Esophagus (tissue), 2 donors: ENCODE data around the gene EMSY. TPM values are rescaled to one million over a fixed set of nuclear protein-coding genes. Genes with fewer than 3 reads are reported as not detected.
"Not testable (repeated sequence)": the region's sequence is repeated elsewhere in the genome, so short reads cannot be mapped to it uniquely, and the experiment has no call there.

Experiments
- H3K27ac ChIP-seq, 2 donors: one replicate each; pipeline ENCODE4 v1.5.1; 2013; ENCODE audit warnings: low read depth in 2 of 2, mild to moderate bottlenecking in 2 of 2, inconsistent platforms in 1 of 2, low read length in 1 of 2, moderate library complexity in 1 of 2
- H3K27me3 ChIP-seq, 2 donors: one replicate each; pipeline ENCODE4 v1.6.1; 2013; ENCODE audit warnings: low read length in 2 of 2, control low read depth in 1 of 2, mild to moderate bottlenecking in 1 of 2; ENCODE audit not compliant: insufficient read depth in 2 of 2, control insufficient read depth in 1 of 2
- H3K36me3 ChIP-seq, 2 donors: one replicate each; pipeline ENCODE4 v1.6.1; 2013; ENCODE audit warnings: low read length in 1 of 2; ENCODE audit not compliant: control insufficient read depth in 2 of 2, insufficient read depth in 2 of 2
- H3K4me1 ChIP-seq, 2 donors: one replicate each; pipeline ENCODE4 v1.6.1; 2013; ENCODE audit warnings: low read length in 1 of 2; ENCODE audit not compliant: control insufficient read depth in 2 of 2, insufficient read depth in 2 of 2
- H3K4me3 ChIP-seq, 2 donors: one replicate each; pipeline ENCODE4 v1.5.1; 2013; ENCODE audit warnings: low read length in 2 of 2, mild to moderate bottlenecking in 2 of 2, low read depth in 1 of 2, moderate library complexity in 1 of 2
- H3K9me3 ChIP-seq, 2 donors: one replicate each; pipeline ENCODE4 v1.6.1; 2013; ENCODE audit warnings: mild to moderate bottlenecking in 2 of 2, low read depth in 1 of 2, low read length in 1 of 2, moderate library complexity in 1 of 2; ENCODE audit not compliant: control insufficient read depth in 2 of 2, insufficient read depth in 1 of 2
- WGBS, 2 donors: extraction: QIAGEN DNeasy Blood & Tissue Kit; methylation state at CpG; one replicate each; pipeline ENCODE4 v1.1.7; 2013; 5-methylcytosine and 5-hydroxymethylcytosine counted together
- polyA plus RNA-seq, 2 donors: library from polyadenylated mRNA; stranded (reverse); fragments of 200-250 nt; gene quantifications; one replicate each; pipeline ENCODE4 v1.2.3, GENCODE V29; 2013
- donor health status: healthy with polysubstance abuse.
- donor health status: Bipolar disorder and iron deficiency.

The EMSY gene
- polyA plus RNA-seq, 2 donors = 4.4 to 4.6 TPM

GRCh38 chr11:76595091-76595490, 150.3 kb downstream of the EMSY start:
- not testable (repeated sequence) for H3K36me3 ChIP-seq, H3K27me3 ChIP-seq, H3K4me3 ChIP-seq, H3K4me1 ChIP-seq, H3K9me3 ChIP-seq, H3K27ac ChIP-seq
- 90% methylated on average over 4 of the region's 4 CpGs for WGBS, 2 donors

- Histone ChIP-seq H3K4me1 (no peaks in the 10 kb centered on the region), H3K36me3 (no peaks in the 10 kb centered on the region), H3K27ac (no peak overlapping the region), H3K4me3 (no peak overlapping the region), H3K9me3 (no peaks in the 10 kb centered on the region), H3K27me3 (no peaks in the 10 kb centered on the region)
- WGBS, 2 donors = 81 to 82% methylated on average over 11 of the region's 11 CpGs
These were observed 151.8 kb downstream of the EMSY start for GRCh38 chr11:76596652-76597051.

- 74 to 77% methylated on average over 12 of the region's 12 CpGs for WGBS, 2 donors
- H3K9me3 ChIP-seq = no peaks in the 10 kb centered on the region
These were observed 153.0 kb downstream of the EMSY start for GRCh38 chr11:76597533-76598425.

GRCh38 chr11:76598426-76598839, 153.6 kb downstream of the EMSY start:
- WGBS, 2 donors = 52 to 62% methylated on average over 6 of the region's 6 CpGs
- no peaks in the 10 kb centered on the region for H3K27me3 ChIP-seq
- no peak overlapping the region for H3K4me3 ChIP-seq
- H3K27ac ChIP-seq = no peak overlapping the region
- no peaks in the 10 kb centered on the region for H3K36me3 ChIP-seq
- H3K9me3 ChIP-seq = no peaks in the 10 kb centered on the region
- no peaks in the 10 kb centered on the region for H3K4me1 ChIP-seq

More at GRCh38 chr11:76597533-76598425, 153.0 kb downstream of the EMSY start:
- Histone ChIP-seq H3K4me1 (no peaks in the 10 kb centered on the region), H3K27me3 (no peaks in the 10 kb centered on the region), H3K27ac (no peak overlapping the region), H3K4me3 (no peak overlapping the region), H3K36me3 (no peaks in the 10 kb centered on the region)

GRCh38 chr11:76599041-76600013, 154.5 kb downstream of the EMSY start:
- no peak overlapping the region for H3K4me3 ChIP-seq
- H3K9me3 ChIP-seq = no peaks in the 10 kb centered on the region
- no peak overlapping the region for H3K27ac ChIP-seq
- no peaks in the 10 kb centered on the region for H3K36me3 ChIP-seq
- WGBS, 2 donors = 85 to 87% methylated on average over 18 of the region's 18 CpGs
- no peaks in the 10 kb centered on the region for H3K4me1 ChIP-seq
- H3K27me3 ChIP-seq = no peaks in the 10 kb centered on the region

- no peaks in the 10 kb centered on the region for H3K27me3 ChIP-seq
- no peak overlapping the region for H3K27ac ChIP-seq
- no peak overlapping the region for H3K4me3 ChIP-seq
- 89% methylated on average over 10 of the region's 10 CpGs for WGBS, 2 donors
- no peaks in the 10 kb centered on the region for H3K36me3 ChIP-seq
- H3K4me1 ChIP-seq = no peaks in the 10 kb centered on the region
- no peaks in the 10 kb centered on the region for H3K9me3 ChIP-seq
These were observed 155.4 kb downstream of the EMSY start for GRCh38 chr11:76600124-76600655.

GRCh38 chr11:76601272-76601671, 156.5 kb downstream of the EMSY start:
- 92% methylated on average over 7 of the region's 7 CpGs for WGBS, 2 donors
- no peak overlapping the region for H3K27ac ChIP-seq

GRCh38 chr11:76601724-76602123, 156.9 kb downstream of the EMSY start:
- no peaks in the 10 kb centered on the region for H3K36me3 ChIP-seq
- no peak overlapping the region for H3K27ac ChIP-seq
- no peaks in the 10 kb centered on the region for H3K9me3 ChIP-seq
- 58 to 90% methylated on average over 3 of the region's 3 CpGs for WGBS, 2 donors
- H3K4me3 ChIP-seq = no peak overlapping the region
- no peaks in the 10 kb centered on the region for H3K4me1 ChIP-seq
- no peaks in the 10 kb centered on the region for H3K27me3 ChIP-seq

More at GRCh38 chr11:76601272-76601671, 156.5 kb downstream of the EMSY start:
- Histone ChIP-seq H3K4me3 (no peak overlapping the region), H3K36me3 (no peaks in the 10 kb centered on the region), H3K9me3 (no peaks in the 10 kb centered on the region), H3K4me1 (no peaks in the 10 kb centered on the region), H3K27me3 (no peaks in the 10 kb centered on the region)

- Histone ChIP-seq H3K9me3 (no peaks in the 10 kb centered on the region), H3K27ac (peak overlapping the region in 1 of 2 donors; percentile 8), H3K36me3 (no peaks in the 10 kb centered on the region), H3K27me3 (no peaks in the 10 kb centered on the region), H3K4me3 (no peak overlapping the region), H3K4me1 (no peaks in the 10 kb centered on the region)
- 53% methylated on average over 8 of the region's 8 CpGs for WGBS, 2 donors
These were observed 157.6 kb downstream of the EMSY start for GRCh38 chr11:76602431-76602861.
